GF-D8 (cell line): ENCODE data around the gene CHMP3.
"Not testable (repeated sequence)": the region's sequence is repeated elsewhere in the genome, so short reads cannot be mapped to it uniquely, and the experiment has no call there.

ENCODE experiments used
- DNase-seq: peaks from one replicate; lab custom pipeline; 2025; lab: John Stamatoyannopoulos, UW

CHMP3 gene

GRCh38 chr2:86507600-86507999 lies 55.6 kb downstream of the CHMP3 start:
- DNase-seq, result no peak

GRCh38 chr2:86500325-86501083 lies 62.7 kb downstream of the CHMP3 start:
- DNase-seq, result no peak

GRCh38 chr2:86499326-86499725 lies 63.9 kb downstream of the CHMP3 start:
- DNase-seq, result no peak

GRCh38 chr2:86498468-86499260 lies 64.6 kb downstream of the CHMP3 start:
- no peak for DNase-seq

- DNase-seq, result not testable (repeated sequence)
These were observed 66.9 kb downstream of the CHMP3 start for GRCh38 chr2:86496391-86496790.

- DNase-seq, result no peak
These were observed 71.2 kb downstream of the CHMP3 start for GRCh38 chr2:86492048-86492453.

- DNase-seq, result no peak
These were observed 72.2 kb downstream of the CHMP3 start for GRCh38 chr2:86491088-86491487.

GRCh38 chr2:86490245-86490644 lies 73.0 kb downstream of the CHMP3 start:
- no peak for DNase-seq

- no peak for DNase-seq
These were observed 73.7 kb downstream of the CHMP3 start for GRCh38 chr2:86489542-86489941.

- DNase-seq, result no peak
These were observed 74.5 kb downstream of the CHMP3 start for GRCh38 chr2:86488561-86489250.

- DNase-seq, result no peak
These were observed 76.2 kb downstream of the CHMP3 start for GRCh38 chr2:86487062-86487461.

- DNase-seq, result no peak
These were observed 77.4 kb downstream of the CHMP3 start for GRCh38 chr2:86485802-86486201.

- no peak for DNase-seq
These were observed 78.1 kb downstream of the CHMP3 start for GRCh38 chr2:86485103-86485502.

- no peak for DNase-seq
These were observed 78.9 kb downstream of the CHMP3 start for GRCh38 chr2:86484385-86484784.

- no peak for DNase-seq
These were observed 81.2 kb downstream of the CHMP3 start for GRCh38 chr2:86482034-86482433.

- DNase-seq, result no peak
These were observed 83.1 kb downstream of the CHMP3 start for GRCh38 chr2:86480105-86480504.

- DNase-seq, result no peak
These were observed 85.9 kb downstream of the CHMP3 start for GRCh38 chr2:86477349-86477748.

- no peak for DNase-seq
These were observed 86.3 kb downstream of the CHMP3 start for GRCh38 chr2:86476918-86477317.

GRCh38 chr2:86476092-86476491 lies 87.2 kb downstream of the CHMP3 start:
- no peak for DNase-seq

GRCh38 chr2:86471637-86472036 lies 91.6 kb downstream of the CHMP3 start:
- DNase-seq, result no peak

- DNase-seq, result no peak
These were observed 92.4 kb downstream of the CHMP3 start for GRCh38 chr2:86470890-86471289.

- DNase-seq, result no peak
These were observed 94.8 kb downstream of the CHMP3 start for GRCh38 chr2:86468162-86469033.
